K562 (cell line): ENCODE data around the gene FH. TPM values are rescaled to one million over a fixed set of nuclear protein-coding genes. Genes with fewer than 3 reads are reported as not detected.

Experiments
- ATAC-seq: fragments of 200-7000 bp; cut with Tn5 transposase; 3 replicates; pipeline ENCODE4 v1.9.1; 2020; ENCODE audit warnings: moderate library complexity
- BruUV-seq: library from RNA; stranded (reverse); fragments of 400-500 nt; replicated peaks from 2 replicates; lab custom pipeline; 2021; lab: Mats Ljungman, UMichigan
- CTCF ChIA-PET: fragments of 300-600 bp; formaldehyde crosslinking; extraction: SDS; loops from one replicate; lab custom pipeline; 2021; ENCODE audit warnings: low intra/inter-chr PET ratio; lab: Yijun Ruan, JAX
- POLR2A ChIA-PET: fragments of 300-600, 350-650 bp; sonication (Branson Sonifier 250); formaldehyde crosslinking; extraction: SDS; loops from one replicate; lab custom pipeline; 2021; ENCODE audit warnings: antibody characterized with exemption, inconsistent platforms; lab: Yijun Ruan, JAX
- DNase-seq, 4 experiments: peaks; one replicate each; pipeline versions ENCODE4 v3.0.0 to v3.0.0-alpha.2; 2011 to 2018; ENCODE audit warnings: low spot score in 3 of 4, mixed read lengths in 3 of 4; ENCODE audit errors: extremely low read depth in 1 of 4
- FAIRE-seq: peaks from 2 replicates; lab custom pipeline; 2011; peaks lifted over from hg19 to GRCh38; lab: Jason Lieb, UNC
- H2AFZ ChIP-seq: 2 replicates; pipeline ENCODE4 v1.6.0; 2011; ENCODE audit warnings: low read depth, low read length, control low read depth, inconsistent platforms
- H3K27ac ChIP-seq: fragments of 200-600 bp; 3 replicates; pipeline ENCODE4 v1.8.0; 2011; ENCODE audit warnings: low read depth, mild to moderate bottlenecking, control low read depth, inconsistent platforms, low read length, moderate library complexity, mixed read lengths; ENCODE audit errors: extremely low read depth
- H3K27me3 ChIP-seq, 2 experiments: fragments of 300-600 bp in 1 of 2; 2 replicates in 1 of 2; 3 replicates in 1 of 2; pipeline versions ENCODE4 v1.6.0 to v1.8.0; 2011; ENCODE audit warnings: inconsistent platforms in 2 of 2, low read length in 2 of 2, mild to moderate bottlenecking in 1 of 2, mixed read lengths in 1 of 2, moderate library complexity in 1 of 2; ENCODE audit not compliant: control insufficient read depth in 2 of 2, insufficient read depth in 2 of 2
- H3K36me3 ChIP-seq: fragments of 300-600 bp; 3 replicates; pipeline ENCODE4 v1.8.0; 2011; ENCODE audit warnings: mild to moderate bottlenecking, low read length, inconsistent platforms; ENCODE audit not compliant: control insufficient read depth, insufficient read depth
- H3K4me1 ChIP-seq, 2 experiments: fragments of 200-600 bp in 1 of 2; replicated peaks in 1 of 2; 2 replicates in 1 of 2; 3 replicates in 1 of 2; pipeline versions ENCODE4 v1.5.1 to v1.8.0; 2011; ENCODE audit warnings: inconsistent platforms in 2 of 2, low read length in 2 of 2, mild to moderate bottlenecking in 1 of 2, mixed read lengths in 1 of 2, moderate library complexity in 1 of 2; ENCODE audit not compliant: control insufficient read depth in 2 of 2, insufficient read depth in 2 of 2
- H3K4me2 ChIP-seq: 2 replicates; pipeline ENCODE4 v1.6.1; 2011; ENCODE audit warnings: low read length, control low read depth, inconsistent platforms, mixed read lengths; ENCODE audit not compliant: insufficient read depth
- H3K4me3 ChIP-seq: fragments of 200-600 bp; sonication (generic), shearing (Covaris generic); 2 replicates; pipeline ENCODE4 v1.5.1; 2016; ENCODE audit warnings: control low read depth, inconsistent platforms
- H3K79me2 ChIP-seq: fragments of 200-600 bp; 3 replicates; pipeline ENCODE4 v1.8.0; 2011; ENCODE audit warnings: low read length, inconsistent platforms; ENCODE audit not compliant: control insufficient read depth, insufficient read depth
- H3K9ac ChIP-seq, 2 experiments: 2 replicates each; pipeline versions ENCODE4 v1.6.0 to v1.6.1; 2011; ENCODE audit warnings: low read depth in 2 of 2, low read length in 2 of 2, control low read depth in 1 of 2, inconsistent platforms in 1 of 2, mild to moderate bottlenecking in 1 of 2, mixed read lengths in 1 of 2; ENCODE audit not compliant: insufficient read depth in 1 of 2
- H3K9me1 ChIP-seq: one replicate; pipeline ENCODE4 v1.6.0; 2011; ENCODE audit warnings: inconsistent platforms, mild to moderate bottlenecking, low read length, moderate library complexity; ENCODE audit not compliant: control insufficient read depth, insufficient read depth
- H3K9me3 ChIP-seq: replicated peaks from 2 replicates; pipeline ENCODE4 v1.5.1; 2011; ENCODE audit warnings: low read depth, low read length, inconsistent platforms; ENCODE audit not compliant: control insufficient read depth, insufficient read depth
- H4K20me1 ChIP-seq: replicated peaks from 2 replicates; pipeline ENCODE4 v1.6.1; 2011; ENCODE audit warnings: low read length, inconsistent platforms, mixed read lengths; ENCODE audit not compliant: control insufficient read depth, insufficient read depth
- ARHGAP35 ChIP-seq: fragments of 450-650 bp; IDR thresholded peaks from 2 replicates; pipeline ENCODE4 v1.6.1; 2018; ENCODE audit not compliant: partially characterized antibody
- FOXJ3 ChIP-seq: sonication (generic); formaldehyde crosslinking; IDR thresholded peaks from 2 replicates; pipeline ENCODE4 v1.4.0; 2020; ENCODE audit warnings: mild to moderate bottlenecking, missing genetic modification reagents
- SAFB ChIP-seq: fragments of 200-400 bp; formaldehyde crosslinking; IDR thresholded peaks from 2 replicates; pipeline ENCODE4 v1.6.1; 2017; ENCODE audit warnings: low read depth, low read length, borderline replicate concordance
- TEAD1 ChIP-seq, 2 experiments: fragments of 450-650 bp in 1 of 2; sonication (generic) in 1 of 2; formaldehyde crosslinking; IDR thresholded peaks; 2 replicates each; pipeline versions ENCODE4 v1.4.0 to v1.8.0; 2020 to 2022; ENCODE audit warnings: mild to moderate bottlenecking in 2 of 2, missing genetic modification reagents in 1 of 2
- YBX1 ChIP-seq: fragments of 450-650 bp; IDR thresholded peaks from 2 replicates; pipeline ENCODE4 v1.7.1; 2016; ENCODE audit warnings: mild to moderate bottlenecking
- ZBTB1 ChIP-seq: sonication (generic); formaldehyde crosslinking; IDR thresholded peaks from 2 replicates; pipeline ENCODE4 v1.8.1; 2023; ENCODE audit warnings: missing genetic modification reagents, low read depth, mild to moderate bottlenecking, borderline replicate concordance
- ZNF263 ChIP-seq: sonication (generic); formaldehyde crosslinking; IDR thresholded peaks from 2 replicates; pipeline ENCODE4 v1.8.0; 2022; ENCODE audit warnings: mild to moderate bottlenecking, missing genetic modification reagents, borderline replicate concordance
- WGBS: fragments of 100-300 bp; shearing (Covaris generic); methylation state at CpG from one replicate; pipeline ENCODE4 v1.1.6; 2016; ENCODE audit warnings: low coverage, mixed read lengths; ENCODE audit not compliant: insufficient coverage; ENCODE audit errors: missing lambda C conversion rate; 5-methylcytosine and 5-hydroxymethylcytosine counted together
- in situ Hi-C: fragments of 300-500 bp; cut with MboI; formaldehyde crosslinking; loops from 4 replicates; pipeline ENCODE4 v1.15.0; 2018; ENCODE audit warnings: inconsistent platforms, mixed read lengths
- intact Hi-C: fragments of 100-400 bp; cut with micrococcal nuclease; formaldehyde crosslinking; loops from 2 replicates; pipeline ENCODE4 v1.14.2; 2022
- polyA plus RNA-seq, 8 experiments: library from polyadenylated mRNA; depleted of rRNA in 4 of 8; stranded (reverse) in 5 of 8; unstranded in 3 of 8; fragments of >200 nt; fragmentation: Nextera tagmentation in 2 of 8; fragmentation: Illumina TruSeq in 1 of 8; extraction: Ambion mirVana in 2 of 8; extraction: Trizol in 1 of 8; gene quantifications; 2 replicates each; pipeline versions ENCODE4 v1.2.1 to v1.2.3, GENCODE V29; 2011 to 2014; ENCODE audit warnings: inconsistent platforms in 1 of 8, missing spikeins in 1 of 8
- total RNA-seq, 7 experiments: library from RNA; depleted of rRNA in 6 of 7; stranded (reverse); fragments of >200 nt in 6 of 7; fragmentation: Illumina TruSeq in 2 of 7; extraction: Trizol in 2 of 7; gene quantifications; 2 replicates each; pipeline versions ENCODE4 v1.2.1 to v1.2.3, GENCODE V29; 2011 to 2021; ENCODE audit warnings: low replicate concordance in 1 of 7
- TF ChIP-seq, protein P1 (sequence below): fragments of 450-650 bp; conservative IDR thresholded peaks from 2 replicates; pipeline ENCODE4 v1.6.1; 2016; ENCODE audit warnings: missing genetic modification characterization, low read depth, mild to moderate bottlenecking, control low read depth, missing compliant biosample characterization
- TF ChIP-seq, protein P2 (sequence below): sonication (generic); formaldehyde crosslinking; IDR thresholded peaks from 2 replicates; pipeline ENCODE4 v1.8.0; 2022; ENCODE audit warnings: mild to moderate bottlenecking, low read depth, missing genetic modification reagents
- TF ChIP-seq, protein P3 (sequence below): fragments of 250-450 bp; sonication (Bioruptor Pico); IDR thresholded peaks from 2 replicates; pipeline ENCODE4 v1.8.0; 2022; ENCODE audit warnings: moderate library complexity, mild to moderate bottlenecking, inconsistent platforms

The FH gene
- total and polyA plus RNA-seq, 9 of the 15 experiments (the other 6 are each of a cell fraction or from before 2014, with no cell fraction given) = 117 to 240 (median 211) TPM

DNA sequence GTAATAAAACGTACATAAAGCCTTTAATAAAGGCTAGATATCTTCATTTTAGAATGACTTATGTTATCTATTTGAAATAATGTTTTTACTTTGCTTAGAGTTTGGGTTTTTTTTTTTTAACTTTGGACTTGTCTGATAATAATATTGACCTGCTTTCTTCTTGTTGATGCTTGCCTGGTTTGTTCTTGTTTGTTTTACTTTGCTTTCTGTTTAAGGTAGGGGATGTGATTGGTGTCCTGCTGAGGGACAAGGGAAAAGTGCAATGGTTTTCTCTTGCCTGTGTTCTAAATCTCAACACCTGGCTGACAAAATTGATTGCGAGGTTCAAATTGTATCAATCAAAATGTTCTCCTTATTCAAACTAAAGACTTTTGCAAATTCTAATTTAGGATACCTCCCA lies 2.2 kb upstream of the FH start:
- 64% methylated on average over 2 of the region's 2 CpGs for WGBS
- H3K36me3 ChIP-seq = peaks cover 5% of the 10 kb centered on the region; the same call in 1 of the 3 replicates
- no peak overlapping the region for H3K9ac ChIP-seq
- intact Hi-C loops (no loop called here), in situ Hi-C loops (loop anchor here (10.0 kb wide), 1 partner anchor 313 kb away; no protein-coding TSS in a partner anchor)
- peaks cover 29% of the 10 kb centered on the region for H3K79me2 ChIP-seq
- DNase-seq = no peak
- TF ChIP-seq, protein P1, sequence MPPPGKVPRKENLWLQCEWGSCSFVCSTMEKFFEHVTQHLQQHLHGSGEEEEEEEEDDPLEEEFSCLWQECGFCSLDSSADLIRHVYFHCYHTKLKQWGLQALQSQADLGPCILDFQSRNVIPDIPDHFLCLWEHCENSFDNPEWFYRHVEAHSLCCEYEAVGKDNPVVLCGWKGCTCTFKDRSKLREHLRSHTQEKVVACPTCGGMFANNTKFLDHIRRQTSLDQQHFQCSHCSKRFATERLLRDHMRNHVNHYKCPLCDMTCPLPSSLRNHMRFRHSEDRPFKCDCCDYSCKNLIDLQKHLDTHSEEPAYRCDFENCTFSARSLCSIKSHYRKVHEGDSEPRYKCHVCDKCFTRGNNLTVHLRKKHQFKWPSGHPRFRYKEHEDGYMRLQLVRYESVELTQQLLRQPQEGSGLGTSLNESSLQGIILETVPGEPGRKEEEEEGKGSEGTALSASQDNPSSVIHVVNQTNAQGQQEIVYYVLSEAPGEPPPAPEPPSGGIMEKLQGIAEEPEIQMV (tag) = no peak
- TF ChIP-seq ZNF263 (CRISPR knock-in tag) = no peak
- TF ChIP-seq, protein P2, sequence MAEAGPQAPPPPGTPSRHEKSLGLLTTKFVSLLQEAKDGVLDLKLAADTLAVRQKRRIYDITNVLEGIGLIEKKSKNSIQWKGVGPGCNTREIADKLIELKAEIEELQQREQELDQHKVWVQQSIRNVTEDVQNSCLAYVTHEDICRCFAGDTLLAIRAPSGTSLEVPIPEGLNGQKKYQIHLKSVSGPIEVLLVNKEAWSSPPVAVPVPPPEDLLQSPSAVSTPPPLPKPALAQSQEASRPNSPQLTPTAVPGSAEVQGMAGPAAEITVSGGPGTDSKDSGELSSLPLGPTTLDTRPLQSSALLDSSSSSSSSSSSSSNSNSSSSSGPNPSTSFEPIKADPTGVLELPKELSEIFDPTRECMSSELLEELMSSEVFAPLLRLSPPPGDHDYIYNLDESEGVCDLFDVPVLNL (CRISPR knock-in tag) = no peak
- TF ChIP-seq YBX1 = no peak
- TF ChIP-seq ARHGAP35 = no peak
- TF ChIP-seq, protein P3, sequence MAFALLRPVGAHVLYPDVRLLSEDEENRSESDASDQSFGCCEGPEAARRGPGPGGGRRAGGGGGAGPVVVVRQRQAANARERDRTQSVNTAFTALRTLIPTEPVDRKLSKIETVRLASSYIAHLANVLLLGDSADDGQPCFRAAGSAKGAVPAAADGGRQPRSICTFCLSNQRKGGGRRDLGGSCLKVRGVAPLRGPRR (CRISPR knock-in tag) = no peak
- TF ChIP-seq FOXJ3 = no peak
- no peak for TF ChIP-seq TEAD1 (CRISPR knock-in tag; IDR thresholded peaks at IDR 0.05)
- TF ChIP-seq ZBTB1 (CRISPR knock-in tag) = no peak
- TF ChIP-seq SAFB = no peak
- H2AFZ ChIP-seq = no peak overlapping the region
- BruUV-seq = no TSS peak
- H3K27me3 ChIP-seq = no peaks in the 10 kb centered on the region
- CTCF ChIA-PET = no interaction called here
- peaks cover 0 to 7% of the 10 kb centered on the region in 2 experiments; a peak in 2 of 5 replicates for H3K4me1 ChIP-seq
- no peaks in the 10 kb centered on the region for H3K9me3 ChIP-seq
- no peak overlapping the region for H3K4me3 ChIP-seq
- no peaks in the 10 kb centered on the region for H4K20me1 ChIP-seq
- no peak overlapping the region for H3K4me2 ChIP-seq
- H3K9me1 ChIP-seq = no peaks in the 10 kb centered on the region
- no peak overlapping the region for H3K27ac ChIP-seq
- POLR2A ChIA-PET = no interaction called here
- FAIRE-seq = no peak
- no peak for ATAC-seq
